ENCODE results near the gene NRG4. TPM values are rescaled to one million over a fixed set of nuclear protein-coding genes. Genes with fewer than 3 reads are reported as not detected.

NRG4 gene
- total and polyA plus RNA-seq, 12 donors, result 1.5 to 16.9 (median 3.8) TPM

DNA sequence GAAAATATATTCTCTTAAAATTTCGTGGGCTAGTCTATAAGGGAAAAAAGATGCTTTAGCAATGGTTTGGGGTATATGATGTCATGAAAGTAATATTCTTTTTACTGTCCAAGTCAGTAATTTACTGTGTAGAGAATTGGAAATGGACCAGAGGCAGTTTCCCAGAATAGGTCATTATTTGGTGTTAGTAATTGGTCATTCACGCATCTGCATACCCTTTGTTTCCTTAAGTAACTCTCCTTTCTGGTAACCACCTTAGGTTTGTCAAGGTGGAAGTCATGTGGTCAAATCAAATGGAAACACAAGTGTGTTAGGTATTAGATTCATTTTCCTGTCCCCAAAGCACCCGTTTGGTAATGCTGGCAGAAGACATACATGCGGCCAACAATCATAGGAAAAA is 84.6 kb downstream of the NRG4 start:
- no peak for DNase-seq
- H3K27ac ChIP-seq, result no peak overlapping the region
- H3K36me3 ChIP-seq (replicated peaks in 1 of 2), result peaks cover 0 to 4% of the 10 kb centered on the region in 2 donors
- intact Hi-C loops (cut with DNase I), result loop anchor here (10.0 kb wide), 2 partner anchors 113 to 123 kb away; no protein-coding TSS in a partner anchor
- no peak overlapping the region for H3K4me3 ChIP-seq
- peaks cover under 1 to 7% of the 10 kb centered on the region in 2 donors for H3K4me1 ChIP-seq (replicated peaks in 1 of 2)
- TF ChIP-seq POLR2A (IDR thresholded peaks at IDR 0.05), result no peak
- TF ChIP-seq, protein P1, sequence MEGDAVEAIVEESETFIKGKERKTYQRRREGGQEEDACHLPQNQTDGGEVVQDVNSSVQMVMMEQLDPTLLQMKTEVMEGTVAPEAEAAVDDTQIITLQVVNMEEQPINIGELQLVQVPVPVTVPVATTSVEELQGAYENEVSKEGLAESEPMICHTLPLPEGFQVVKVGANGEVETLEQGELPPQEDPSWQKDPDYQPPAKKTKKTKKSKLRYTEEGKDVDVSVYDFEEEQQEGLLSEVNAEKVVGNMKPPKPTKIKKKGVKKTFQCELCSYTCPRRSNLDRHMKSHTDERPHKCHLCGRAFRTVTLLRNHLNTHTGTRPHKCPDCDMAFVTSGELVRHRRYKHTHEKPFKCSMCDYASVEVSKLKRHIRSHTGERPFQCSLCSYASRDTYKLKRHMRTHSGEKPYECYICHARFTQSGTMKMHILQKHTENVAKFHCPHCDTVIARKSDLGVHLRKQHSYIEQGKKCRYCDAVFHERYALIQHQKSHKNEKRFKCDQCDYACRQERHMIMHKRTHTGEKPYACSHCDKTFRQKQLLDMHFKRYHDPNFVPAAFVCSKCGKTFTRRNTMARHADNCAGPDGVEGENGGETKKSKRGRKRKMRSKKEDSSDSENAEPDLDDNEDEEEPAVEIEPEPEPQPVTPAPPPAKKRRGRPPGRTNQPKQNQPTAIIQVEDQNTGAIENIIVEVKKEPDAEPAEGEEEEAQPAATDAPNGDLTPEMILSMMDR (IDR thresholded peaks at IDR 0.05), result no peak
- H3K9me3 ChIP-seq (replicated peaks in 1 of 3), result no peaks in the 10 kb centered on the region
- 90 to 97% (median 92%) methylated on average over 4 of the region's 4 CpGs for WGBS, 4 donors
- no peaks in the 10 kb centered on the region for H3K27me3 ChIP-seq

DNA sequence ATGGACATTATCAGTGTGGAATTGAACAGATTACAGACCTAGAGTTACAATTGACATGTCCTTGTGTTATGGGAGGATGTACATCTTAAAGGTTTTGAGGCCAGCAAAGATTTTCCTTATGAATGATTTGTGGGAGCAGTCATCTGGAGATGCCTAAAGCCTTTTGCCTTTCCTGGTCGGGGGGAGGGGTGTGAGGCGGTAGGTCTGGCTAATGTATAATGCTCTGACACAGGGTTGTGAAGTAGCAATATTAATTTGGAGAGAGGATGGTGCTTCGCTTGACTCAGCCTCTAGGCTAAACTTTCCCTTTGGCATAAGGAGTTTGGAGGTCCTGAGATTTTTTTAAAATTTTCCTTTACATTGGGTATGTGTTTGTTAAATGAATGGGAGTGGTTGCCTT is 85.3 kb downstream of the NRG4 start:
- Histone ChIP-seq H3K4me3 (no peak overlapping the region), H3K27me3 (no peaks in the 10 kb centered on the region), H3K36me3 (replicated peaks in 1 of 2) (peaks cover 0 to 4% of the 10 kb centered on the region in 2 donors), H3K9me3 (replicated peaks in 1 of 3) (no peaks in the 10 kb centered on the region), H3K27ac (no peak overlapping the region), H3K4me1 (replicated peaks in 1 of 2) (peaks cover 7 to 14% of the 10 kb centered on the region in 2 donors)
- WGBS, 4 donors, result 89 to 95% (median 93%) methylated on average over 3 of the region's 3 CpGs
- no peak for TF ChIP-seq POLR2A (IDR thresholded peaks at IDR 0.05)
- TF ChIP-seq, protein P1 (IDR thresholded peaks at IDR 0.05), result no peak
- no peak for DNase-seq
- intact Hi-C loops (cut with DNase I), result loop anchor here (10.0 kb wide), 2 partner anchors 112 to 122 kb away; no protein-coding TSS in a partner anchor

DNA sequence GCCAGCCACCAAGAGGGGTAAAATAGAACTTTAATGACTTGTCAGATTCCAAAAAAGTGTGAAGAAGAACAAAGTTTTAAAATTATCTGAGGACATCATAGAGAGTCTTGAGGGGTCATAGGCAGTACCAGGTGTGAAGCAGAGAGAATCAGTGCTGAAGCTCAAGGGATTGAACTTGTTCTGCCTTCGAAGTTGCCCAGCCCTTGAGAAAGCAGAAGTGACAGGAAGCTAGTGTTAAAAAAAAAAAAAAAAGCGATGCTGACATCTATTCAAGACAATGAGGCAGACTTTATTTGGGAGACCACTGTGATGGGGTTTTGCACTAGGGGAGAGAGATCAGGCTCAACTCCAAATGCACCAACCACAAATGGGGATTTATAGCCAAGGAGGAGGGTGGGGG is 86.8 kb downstream of the NRG4 start:
- DNase-seq, result no peak
- H3K27ac ChIP-seq, result no peak overlapping the region
- peaks cover 0 to 4% of the 10 kb centered on the region in 2 donors for H3K36me3 ChIP-seq (replicated peaks in 1 of 2)
- H3K9me3 ChIP-seq (replicated peaks in 1 of 3), result no peaks in the 10 kb centered on the region
- H3K4me3 ChIP-seq, result no peak overlapping the region
- TF ChIP-seq POLR2A (IDR thresholded peaks at IDR 0.05), result no peak
- TF ChIP-seq, protein P1 (IDR thresholded peaks at IDR 0.05), result no peak
- intact Hi-C loops (cut with DNase I), result loop anchor here (10.0 kb wide), 2 partner anchors 111 to 121 kb away; no protein-coding TSS in a partner anchor
- peaks cover 9 to 18% of the 10 kb centered on the region in 2 donors for H3K4me1 ChIP-seq (replicated peaks in 1 of 2)
- no peaks in the 10 kb centered on the region for H3K27me3 ChIP-seq
- WGBS, 4 donors, result 68 to 88% (median 76%) methylated on average over 2 of the region's 2 CpGs

DNA sequence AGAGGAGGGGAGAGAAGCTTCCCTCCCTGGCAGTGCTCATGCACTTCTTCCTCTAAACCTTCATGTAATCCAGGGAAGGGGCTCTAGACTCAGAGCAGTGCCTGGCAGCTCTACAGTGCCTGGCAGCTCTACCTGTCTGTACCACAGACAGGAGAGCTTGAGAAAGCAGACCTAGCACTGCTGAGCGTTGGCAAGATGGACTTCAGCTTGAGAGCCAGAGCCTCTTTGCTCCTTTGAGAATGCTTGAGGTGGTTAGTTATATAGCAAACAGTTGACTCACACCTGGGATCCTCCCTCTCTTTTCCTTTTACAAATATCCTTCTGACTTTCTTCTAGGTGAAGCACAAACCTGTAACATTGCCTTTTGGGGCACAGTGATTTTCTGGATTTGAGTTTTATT is 87.6 kb downstream of the NRG4 start:
- Histone ChIP-seq H3K4me1 (replicated peaks in 1 of 2) (peaks cover 9 to 18% of the 10 kb centered on the region in 2 donors), H3K9me3 (replicated peaks in 1 of 3) (no peaks in the 10 kb centered on the region), H3K36me3 (replicated peaks in 1 of 2) (peaks cover 0 to 4% of the 10 kb centered on the region in 2 donors), H3K27me3 (no peaks in the 10 kb centered on the region), H3K4me3 (no peak overlapping the region), H3K27ac (no peak overlapping the region)
- intact Hi-C loops (cut with DNase I), result loop anchor here (10.0 kb wide), 2 partner anchors 110 to 120 kb away; no protein-coding TSS in a partner anchor
- TF ChIP-seq, protein P1 (IDR thresholded peaks at IDR 0.05), result no peak
- no peak for TF ChIP-seq POLR2A (IDR thresholded peaks at IDR 0.05)
- 100% methylated on average over 1 of the region's 1 CpG; no CpG with 5 or more reads in 1 of the 4 donors for WGBS, 4 donors
- DNase-seq, result no peak

Data from adrenal gland (tissue), 12 donors.